RKO (cell line): ENCODE results near the gene SLC25A22.

Experiments
- DNase-seq: peaks from one replicate; pipeline ENCODE4 v3.0.0-alpha.2; 2016; ENCODE audit warnings: low spot score

The SLC25A22 gene

DNA sequence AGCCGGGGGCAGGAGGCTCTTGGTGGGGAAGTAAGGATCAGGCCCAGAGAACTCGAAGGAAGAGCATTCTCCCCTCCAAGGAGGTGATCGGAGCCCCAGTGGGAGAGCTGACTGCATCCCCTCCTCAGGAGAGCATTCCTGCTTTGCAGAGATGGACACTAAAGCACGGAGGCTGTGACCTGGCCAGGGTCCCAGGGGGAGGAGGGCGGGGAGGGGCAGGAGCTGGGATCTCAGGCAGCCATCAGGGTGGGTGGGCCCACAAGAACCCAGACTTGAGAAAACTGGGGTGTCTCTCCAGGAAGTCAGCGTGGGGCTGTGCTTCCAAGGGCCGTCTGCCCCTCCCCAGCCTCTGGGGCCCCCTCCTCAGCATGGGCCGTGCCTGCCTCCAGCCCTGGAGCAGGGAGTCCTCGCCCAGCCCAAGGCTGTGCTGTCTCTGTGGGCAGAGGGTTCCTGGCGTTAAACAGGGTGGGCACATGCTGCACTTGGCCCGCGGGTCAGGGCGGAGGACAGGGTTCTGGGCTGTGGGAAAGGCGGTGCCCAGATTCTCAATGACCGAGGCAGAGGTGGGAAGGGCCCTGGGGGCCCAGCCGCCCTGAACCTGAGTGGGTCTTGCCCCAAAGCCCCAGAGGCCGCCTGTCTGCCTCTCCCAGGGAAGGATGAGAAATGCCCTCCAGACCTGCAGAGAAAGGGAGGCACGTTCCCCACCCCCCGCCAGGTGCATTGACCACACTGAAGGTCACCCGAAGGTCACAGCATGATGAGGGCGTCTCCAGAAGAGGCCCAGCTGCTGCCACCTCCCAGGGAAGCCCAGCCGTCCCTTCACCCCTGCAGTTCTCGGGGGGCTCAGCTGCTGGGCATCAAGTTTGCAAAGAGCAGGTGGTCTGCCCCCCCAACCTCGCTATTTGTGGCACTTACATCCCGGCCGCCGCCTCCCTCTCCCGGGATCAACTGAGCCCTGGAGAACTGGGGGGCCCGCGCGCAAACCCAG is 8.8 kb downstream of the SLC25A22 start:
- no peak for DNase-seq

DNA sequence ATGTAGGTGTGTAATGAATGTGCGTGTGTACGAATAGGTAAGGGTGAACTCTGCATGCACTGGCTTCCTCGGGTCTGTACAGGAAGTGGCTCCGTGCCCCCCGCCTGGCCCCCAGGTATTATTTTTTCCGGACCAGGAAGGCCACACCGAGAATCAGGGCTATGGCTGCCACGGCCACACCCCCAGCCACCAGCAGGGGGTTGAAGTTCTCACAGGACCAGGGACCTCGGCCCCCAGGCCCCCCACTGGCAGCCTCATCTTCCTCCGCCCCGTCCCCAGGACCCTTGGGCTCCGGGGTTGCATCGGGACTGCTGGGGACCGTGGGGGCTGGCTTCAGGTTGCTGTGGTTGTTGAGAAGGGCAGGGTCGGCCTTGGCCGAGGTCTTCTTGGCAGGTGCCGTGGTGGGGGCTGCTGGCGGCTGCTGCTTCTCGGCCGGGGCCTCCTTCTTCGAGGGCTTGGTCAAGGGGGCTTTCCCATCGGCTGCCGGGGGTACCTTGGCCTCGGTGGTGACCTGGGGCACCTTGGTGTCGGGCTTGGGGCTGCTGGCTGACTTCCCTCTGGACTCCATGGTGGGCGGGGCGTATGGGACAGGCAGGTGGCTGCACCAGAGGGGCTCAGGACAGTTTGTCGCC is 10.0 kb downstream of the SLC25A22 start:
- no peak for DNase-seq

DNA sequence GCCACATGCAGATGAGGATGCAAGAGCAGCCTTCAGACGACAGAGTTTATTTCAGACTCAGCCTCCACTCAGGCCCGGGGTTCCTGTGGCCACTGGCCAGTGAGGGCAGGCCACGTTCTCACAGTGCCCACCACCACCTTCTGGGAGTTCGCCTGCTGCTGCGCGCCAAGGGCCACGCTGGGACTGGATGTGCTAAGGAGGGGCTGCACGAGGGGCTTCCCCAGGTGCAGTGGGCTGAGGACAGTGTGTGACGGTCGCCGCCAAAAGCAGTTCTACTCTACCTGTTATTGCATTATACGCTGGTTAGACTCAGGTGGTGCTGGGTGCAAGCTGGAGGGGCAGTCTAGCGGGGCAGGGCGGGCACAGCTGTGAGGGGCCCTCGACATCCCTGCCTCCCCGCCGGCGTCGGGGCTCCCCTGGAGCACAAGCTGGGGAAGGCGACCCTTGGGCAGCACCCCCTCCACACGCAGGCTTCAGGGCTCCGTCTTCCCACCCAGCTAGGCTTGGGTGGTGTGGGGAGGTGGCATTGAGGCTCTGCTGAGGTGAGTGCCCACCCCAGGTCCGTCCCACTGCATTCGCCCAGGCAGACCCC is 10.9 kb downstream of the SLC25A22 start:
- no peak for DNase-seq

DNA sequence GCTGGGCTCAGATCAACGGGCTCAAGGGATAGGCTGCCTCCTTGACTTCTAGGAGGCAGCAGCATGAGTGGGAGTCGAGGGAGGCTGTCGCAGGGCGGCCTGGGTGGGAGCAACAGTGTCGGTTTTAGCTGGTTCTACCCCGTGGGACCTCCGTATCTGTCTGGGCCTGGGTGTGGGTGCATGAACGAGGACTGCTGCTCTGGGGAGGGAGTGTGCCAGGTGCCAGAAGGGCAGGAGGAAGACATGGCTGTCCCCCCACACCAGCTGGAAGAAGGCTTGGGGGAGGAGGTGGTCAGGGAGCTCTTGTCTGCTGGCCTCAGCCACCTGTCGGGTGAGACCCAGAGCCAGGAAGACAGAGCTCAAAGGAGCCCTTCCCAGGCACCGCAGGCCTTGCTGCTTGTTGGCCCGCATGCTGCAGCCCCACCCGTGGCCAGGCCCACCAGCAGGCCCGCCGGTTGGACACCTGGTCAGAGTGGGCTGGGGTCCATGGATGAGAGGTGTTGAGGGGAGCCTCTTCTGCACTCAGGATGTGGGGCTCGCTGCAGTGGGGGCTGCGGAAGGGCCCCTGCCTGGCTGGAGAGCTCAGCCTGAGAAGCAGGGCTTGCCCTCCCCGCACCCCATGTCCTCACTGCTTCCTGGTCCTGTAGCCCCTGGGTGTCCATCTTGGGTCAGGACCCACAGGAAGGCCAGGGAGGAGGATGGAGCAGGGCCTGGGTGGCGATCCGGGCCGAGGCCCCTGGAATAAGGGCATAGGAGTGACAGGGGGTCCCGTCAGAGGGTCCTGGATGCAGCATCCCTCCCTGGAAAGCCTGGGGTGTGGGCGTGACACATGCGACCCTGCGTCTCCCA is 11.6 kb downstream of the SLC25A22 start:
- no peak for DNase-seq

DNA sequence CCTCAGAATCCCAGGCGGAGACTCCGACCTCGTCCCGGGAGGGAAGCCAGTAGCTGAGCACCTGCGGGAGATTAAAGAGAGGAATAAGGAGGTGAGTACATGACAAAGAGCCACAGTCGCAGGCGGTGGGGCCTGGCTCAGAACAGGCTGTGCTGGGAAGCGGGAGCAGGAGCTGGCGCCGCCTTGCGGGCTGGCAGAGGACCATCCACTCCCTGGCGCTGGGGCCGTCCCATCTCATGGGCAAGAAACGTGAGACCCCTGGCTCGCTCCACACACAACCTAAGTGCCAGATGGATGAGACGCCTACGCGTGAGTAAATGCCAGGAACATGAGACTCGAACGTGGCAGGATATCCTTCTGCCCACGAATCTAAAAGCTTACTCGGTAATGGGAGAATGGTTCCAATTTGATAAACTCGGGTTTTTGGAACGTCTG is 14.5 kb downstream of the SLC25A22 start:
- DNase-seq = peak; percentile 85

DNA sequence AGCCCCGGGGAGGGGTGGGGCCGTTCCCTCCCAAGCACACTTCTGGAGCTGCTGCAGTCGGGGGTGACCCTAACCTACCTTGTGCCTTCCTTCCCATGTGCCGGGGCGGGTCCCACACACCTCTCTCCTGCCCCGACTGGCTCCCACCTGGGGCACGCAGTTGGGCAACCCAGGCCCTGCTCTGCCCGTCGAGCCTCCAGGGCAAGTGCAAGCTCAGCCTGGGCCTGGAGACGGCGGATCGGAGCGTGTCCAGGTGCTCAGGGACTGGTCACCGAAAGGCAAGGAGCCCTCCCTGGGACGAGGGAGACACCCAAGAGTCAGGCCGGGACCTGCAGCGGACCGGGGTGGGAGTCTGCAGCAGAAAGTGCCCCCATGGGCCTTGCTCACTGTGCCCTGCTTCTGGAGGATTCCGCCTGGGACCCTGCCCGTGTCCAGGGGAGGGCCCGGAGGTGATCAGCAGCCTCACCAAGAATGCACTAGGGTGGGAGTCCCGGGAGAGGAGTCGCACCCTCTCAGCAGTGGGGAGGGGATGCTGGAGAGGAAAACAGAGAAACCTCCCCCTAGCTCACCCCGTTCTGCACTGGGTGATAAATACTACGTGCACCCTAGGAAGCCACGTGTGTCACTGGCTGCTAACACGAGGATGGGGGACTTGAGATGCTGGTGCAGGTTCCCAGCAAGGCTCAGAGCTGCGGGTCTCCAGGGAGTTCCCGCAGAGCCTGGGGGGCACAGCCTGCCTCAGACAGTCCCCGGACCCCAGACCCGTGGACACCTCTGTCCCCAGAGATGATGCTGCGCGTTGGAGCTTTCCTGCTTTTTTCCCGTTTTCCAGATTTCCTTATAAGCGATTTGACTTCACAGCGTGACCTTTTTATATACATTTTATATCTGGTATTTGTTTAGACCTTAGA is 15.6 kb downstream of the SLC25A22 start:
- no peak for DNase-seq

DNA sequence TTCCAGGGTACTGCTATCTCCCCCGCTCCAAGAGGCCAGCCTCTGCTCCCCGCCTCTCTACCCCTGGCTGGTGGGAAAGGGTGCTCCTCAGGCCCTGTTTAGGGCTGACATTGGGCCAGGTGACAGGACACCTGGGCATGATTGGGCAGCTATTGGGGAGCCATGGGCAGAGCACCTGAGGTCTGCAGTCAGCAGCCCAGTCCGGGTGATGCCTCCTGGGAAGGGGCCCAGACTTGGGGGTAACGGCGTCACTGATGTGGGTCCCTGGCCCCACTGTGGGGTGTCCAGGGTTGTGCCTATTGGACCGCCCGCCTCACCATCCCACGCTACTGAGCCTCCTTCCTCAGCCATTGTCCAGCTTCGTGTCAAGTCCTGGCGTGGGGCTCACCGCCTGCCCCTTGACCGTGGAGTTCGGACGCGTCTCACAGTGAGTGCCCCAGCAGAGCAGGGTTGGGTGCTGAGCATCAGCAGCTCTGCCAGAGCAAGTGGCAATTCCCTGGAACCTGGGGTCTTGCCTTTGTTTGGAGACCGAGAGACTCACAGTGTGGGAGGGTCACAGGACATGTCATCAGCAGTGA is 18.0 kb downstream of the SLC25A22 start:
- DNase-seq = no peak

DNA sequence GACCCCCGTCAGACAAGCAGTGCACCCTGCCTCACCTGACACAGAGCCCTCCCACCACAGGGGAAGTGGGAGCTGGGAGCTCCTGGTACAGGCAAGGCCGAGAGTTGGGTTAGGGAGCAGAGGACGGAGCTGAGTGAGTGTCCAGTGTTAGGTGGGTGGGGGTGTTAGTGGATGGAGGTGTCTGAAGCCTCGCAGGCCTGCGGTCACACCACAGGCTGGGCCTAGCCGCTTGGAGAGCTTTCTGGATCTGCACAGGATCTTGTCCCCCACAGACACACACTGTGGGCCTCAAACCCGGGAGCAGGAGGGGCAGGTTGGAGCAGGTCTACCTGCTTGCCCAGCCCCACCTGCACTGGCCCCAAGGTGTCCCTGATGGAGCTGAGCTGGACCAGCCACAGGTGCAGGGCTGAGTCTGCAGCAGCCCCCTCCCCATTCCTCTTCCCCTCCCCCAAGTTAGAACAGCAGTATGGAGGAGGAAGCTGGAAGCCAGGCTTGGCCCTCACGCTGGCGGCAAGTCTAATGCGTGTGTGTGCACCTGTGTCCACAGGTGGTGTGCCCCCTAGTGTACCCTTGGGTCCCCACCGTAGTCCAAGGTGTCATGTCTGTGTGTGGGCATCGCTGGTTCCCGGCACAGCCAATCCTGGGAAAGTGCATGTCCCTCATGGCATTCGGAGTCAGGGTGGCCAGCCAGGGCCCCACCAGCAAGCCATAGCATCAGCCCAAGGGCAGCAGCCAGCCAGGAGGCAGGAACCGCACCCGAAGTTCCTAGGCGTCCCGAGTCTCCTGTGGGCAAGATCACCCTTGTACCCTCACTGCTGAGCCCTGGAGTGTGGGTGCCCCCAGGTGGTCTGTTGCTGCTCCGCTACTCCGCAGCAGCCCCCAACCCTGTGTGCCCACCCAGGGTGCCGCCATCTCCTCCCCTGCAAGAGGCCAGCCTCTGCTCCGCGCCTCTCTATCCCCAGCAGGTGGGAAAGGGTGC is 18.8 kb downstream of the SLC25A22 start:
- no peak for DNase-seq

DNA sequence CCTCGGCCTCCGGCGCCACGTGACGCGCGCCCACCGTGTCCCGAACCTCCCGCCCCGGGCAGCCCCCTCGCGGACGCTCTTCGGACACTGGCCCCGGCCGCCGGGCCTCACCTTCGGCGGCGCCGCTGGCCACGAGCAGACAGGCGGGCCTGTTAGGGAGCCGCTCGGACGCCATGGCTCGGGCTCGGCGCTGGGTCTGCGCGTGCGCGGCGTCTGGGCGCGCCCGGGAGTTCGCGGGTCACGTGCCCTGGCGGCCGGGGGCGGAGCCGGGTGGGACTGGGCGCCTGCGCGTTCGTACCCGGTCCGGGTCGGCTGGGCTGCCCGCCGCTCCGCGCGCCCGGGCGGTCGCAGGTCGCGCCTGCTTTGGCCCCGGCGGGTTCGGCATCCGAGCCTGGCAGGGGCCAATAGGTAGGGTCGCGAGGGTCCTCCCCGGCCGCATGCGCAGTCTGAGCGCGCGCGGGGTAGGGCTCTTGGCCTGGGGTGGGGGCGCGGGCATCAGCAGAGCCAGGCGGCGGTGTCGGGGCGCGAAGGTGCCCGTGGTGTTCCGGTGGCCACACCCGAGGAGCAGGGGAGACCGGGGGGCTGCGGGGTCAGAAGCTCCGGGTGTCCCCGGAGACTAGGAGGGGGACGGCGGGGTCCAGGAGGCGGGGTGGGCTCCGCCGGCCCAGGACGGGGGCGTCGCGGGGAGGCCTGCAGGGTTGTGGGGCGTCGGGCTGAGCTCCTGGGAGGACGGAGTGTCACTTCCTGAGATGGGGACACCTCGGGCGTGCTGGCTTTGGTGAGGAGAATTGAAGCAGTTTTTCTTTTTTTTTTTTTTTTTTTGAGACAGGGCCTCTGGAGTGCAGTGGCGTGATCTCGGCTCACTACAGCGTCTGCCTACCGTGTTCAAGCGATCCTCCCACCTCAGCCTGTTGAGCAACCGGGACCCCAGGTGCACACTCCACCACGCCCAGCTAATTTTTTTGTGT is 20.5 kb downstream of the SLC25A22 start, which contains the start of gene GATD1:
Gene GATD1, minus strand, starts transcription at position 200 of the 968 bp plus-strand sequence. Its CDS starts 25 bp downstream, at position 175.
- DNase-seq = peak; percentile 87

DNA sequence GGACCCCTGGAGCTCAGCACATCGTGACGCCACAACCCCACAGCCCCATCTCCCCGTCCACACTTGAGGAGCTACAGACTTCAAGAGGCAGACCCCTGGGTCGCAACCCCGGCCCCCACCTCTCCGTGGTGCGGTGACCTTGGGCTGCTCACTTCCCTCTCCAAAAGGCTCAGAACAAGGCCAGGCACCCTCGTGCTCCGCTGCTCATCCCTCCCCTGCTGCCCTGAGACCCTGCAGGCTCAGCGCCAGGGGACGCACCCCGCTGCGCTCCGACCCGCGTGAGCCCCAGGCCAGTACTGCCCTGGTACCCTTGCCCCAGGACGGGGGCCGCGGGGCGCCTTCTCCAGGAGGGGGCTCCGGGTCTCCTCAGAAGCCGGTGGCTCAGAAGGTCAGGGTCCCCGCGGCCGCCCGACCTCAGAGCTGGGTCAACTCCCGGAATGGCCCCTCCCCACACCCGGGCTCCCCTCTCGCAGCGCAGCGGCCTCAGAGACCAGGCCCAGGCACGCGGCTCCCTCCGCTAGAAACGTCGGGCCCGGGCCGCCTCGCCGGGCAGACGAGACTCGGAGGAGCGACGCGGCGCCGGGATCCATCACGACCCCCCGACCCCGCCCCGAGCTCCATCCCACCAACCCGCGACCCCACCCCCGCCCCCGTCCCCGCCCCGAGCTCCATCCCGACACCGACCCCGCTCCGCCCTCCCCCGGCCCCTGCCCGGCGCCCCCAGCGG is 21.4 kb downstream of the SLC25A22 start:
- DNase-seq = peak; percentile 38

DNA sequence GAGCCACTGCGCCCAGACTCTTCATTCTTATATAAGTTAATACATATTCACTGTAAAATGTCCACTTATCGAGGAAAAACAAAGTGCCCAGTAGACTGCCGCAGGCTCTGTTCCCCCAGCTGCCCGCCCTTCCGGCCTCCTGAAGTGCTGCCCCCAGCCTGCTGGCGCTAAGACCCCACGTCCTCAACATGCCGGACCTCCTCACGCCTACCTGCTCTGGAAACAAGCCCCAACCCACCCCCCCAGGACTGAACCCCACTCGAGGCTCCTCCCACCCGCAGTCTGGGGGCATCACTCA is 21.9 kb downstream of the SLC25A22 start:
- peak; percentile 50 for DNase-seq

DNA sequence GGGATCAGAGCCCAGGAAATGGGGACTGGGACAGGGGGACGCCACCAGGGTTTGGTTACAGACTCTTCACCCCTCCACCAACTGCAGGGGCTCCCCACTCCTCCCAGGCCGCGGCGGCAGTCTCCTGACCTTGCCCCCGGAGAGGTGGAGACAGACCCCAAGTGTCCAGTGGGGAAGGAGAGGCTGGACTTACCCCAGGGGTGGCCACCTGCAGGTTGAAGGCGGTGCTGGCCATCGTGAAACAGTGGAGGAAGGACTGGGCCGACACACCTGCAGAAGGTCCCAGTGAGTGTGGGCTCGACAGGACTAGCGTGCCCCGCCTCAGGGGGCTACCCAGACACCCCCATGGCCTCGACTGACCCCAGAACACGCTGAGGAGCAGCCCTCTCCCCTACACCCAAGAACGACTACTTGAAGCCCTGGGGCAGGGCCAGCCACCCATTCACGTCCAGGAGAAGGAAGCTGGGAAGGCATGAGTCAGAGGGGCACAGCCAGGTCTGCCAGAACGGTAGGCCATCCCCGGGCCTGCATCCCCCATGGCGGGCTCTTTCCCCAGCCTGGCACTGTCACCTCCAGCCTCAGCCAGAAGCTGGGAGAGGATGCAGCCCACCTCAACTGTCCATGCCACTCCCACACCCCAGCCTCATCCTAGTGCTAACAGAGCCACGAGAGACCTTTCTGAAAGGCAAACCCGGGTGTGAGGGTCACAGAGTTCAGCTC is 23.0 kb downstream of the SLC25A22 start:
- DNase-seq = peak; percentile 56

DNA sequence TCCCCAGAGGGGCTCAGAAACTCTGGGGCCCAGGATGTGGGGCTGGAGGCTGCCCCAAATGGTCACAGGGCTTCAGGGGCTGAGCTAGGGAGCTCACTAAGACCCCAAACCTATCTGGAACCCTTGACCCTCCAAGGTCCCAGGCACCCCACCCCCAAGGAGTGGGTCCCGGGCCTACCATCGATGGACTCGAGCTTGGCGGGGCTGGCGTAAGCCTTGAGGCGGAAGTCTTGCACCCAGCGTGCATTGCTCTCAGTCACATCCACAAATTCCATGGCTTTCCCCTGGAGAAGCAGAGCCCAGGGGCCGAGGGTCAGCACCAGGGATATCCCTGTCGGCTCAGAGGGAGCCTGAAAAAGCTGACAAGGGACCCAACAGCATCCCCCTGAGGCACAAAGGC is 24.3 kb downstream of the SLC25A22 start:
- no peak for DNase-seq

DNA sequence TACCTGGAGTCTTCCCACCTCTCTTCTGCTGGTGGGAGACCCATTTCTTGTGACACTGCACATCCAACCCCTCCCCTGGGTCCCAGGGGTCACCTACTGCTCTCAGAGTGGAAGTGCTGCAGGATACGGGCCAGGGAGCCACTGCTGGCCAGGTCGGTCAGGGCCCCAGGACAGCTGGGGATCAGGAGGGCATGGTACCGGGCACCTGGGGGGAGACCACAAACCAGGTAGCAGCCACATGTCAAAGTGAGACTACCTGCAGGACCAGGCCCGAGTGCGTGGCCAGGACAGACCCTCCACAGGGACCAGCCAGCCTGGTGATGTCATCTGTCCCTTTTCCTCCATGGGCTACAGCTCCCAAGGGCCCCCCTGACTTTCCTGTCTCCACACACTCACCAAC is 24.7 kb downstream of the SLC25A22 start:
- DNase-seq = no peak

DNA sequence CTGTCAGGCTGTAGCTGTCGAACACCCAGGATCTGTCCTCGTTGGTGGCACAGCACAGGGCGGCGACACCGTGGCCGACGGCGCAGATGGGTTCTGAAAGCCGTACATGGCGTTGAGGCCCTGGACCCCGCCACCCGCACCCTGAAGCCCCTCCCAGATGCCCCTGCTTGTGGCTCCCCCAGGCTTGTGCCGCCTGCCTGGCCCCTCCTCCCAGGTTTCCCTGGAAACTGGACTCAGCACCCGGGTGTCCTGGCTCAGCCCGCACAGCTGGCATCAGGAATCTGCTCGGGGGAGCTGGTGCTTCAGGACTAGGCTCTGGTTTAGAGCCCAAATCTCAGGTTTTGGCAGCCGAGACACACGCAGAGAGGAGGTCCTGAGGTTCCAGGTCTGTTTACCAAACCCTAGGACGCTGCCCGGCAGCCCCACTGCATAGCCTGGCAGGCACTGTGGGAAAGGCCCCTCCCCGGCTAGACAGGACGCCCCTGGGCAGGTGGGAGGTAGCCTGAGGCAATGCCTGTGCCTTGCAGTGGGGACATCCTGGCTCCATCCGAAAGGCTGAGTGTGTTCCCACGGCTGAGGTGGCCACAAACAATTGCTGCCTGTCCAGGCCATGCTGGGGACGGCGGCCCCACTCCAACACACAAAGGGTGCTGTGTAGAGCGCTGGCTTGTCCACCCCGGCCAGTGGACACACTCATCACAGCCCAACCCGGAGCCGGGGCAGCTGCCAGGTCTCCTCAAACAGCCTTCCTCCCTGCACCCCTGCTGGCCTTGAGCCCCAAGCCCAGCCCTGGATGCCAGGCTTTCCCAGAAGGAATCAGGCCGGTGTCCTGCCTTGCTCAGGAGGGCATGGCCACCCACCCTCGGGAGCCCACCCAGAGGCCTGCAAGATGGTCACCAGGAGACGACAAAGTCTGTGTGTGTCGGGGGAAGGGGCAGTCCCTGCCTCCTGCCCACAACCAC is 25.4 kb downstream of the SLC25A22 start:
- no peak for DNase-seq
